ENCODE results near the gene AFF2.

AFF2 gene

DNA sequence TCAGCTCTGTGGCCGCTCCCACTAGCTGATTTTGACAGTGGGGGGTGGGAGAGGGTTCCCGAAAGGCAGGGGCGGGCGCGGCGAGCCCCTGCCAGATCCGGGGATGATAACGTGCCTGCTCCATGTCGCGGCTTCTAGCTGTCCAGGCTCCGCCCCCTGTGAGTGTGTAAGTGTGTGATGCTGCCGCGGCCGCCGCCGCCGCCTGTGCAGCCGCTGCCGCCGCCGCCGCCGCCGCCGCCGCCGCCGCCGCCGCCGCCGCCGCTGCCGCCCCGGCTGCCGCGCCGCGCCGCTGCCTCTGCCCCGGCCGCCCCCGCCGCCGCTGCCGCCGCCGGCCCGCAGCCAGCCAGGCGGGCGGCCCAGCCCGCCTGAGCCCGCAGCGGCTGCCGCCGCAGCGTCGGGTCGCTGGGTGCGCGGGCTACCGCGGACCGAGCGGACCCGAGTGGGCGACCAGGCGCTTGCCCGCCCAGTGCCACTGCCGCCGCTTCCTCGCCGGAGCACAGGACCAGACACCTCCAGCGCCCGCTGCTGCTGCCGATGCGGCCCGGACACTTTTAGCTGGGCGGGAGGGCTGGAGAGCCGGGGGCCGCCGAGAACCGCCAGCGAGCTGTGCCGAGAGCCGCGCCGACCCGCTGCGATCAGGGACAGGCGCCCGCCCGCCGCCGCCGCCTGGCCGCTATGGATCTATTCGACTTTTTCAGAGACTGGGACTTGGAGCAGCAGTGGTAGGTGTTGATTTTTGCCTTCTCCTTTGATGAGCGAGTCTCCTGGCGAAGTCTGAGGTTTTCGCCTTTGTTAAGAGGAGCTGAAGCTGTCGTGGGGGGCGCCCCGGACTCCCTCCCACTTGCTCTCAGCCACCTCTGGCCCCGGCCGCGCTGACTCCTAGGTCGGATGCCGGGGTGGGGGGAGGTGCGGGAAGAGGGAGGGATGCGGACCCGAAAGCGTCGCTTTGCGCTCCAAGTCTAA, at the start of gene AFF2:
Gene AFF2, plus strand, starts transcription at position 195 of the 963 bp plus-strand sequence. Its CDS starts 481 bp downstream, at position 676.
- DNase-seq (ENCODE audit: low read depth) = peak; percentile 28

DNA sequence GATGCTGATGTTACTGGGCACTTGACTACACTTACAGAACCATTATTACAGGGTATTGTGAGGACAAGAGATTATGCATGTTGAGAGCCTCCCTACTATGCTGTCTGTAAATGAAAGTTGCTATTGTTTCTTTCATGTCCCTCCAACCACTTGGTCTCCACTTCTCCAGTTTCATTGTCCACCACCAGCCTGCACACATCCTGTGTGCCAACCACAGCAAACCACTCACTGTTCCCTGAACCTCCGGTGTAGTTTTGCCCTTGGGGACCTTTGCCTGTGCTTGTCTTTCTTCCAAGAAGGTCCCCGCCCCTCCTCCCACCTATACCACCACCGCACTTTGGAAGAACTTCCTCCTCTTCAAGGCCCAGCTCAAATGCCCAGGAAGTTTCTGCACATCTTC, 43.1 kb upstream of the AFF2 start:
- DNase-seq (ENCODE audit: low read depth) = no peak

DNA sequence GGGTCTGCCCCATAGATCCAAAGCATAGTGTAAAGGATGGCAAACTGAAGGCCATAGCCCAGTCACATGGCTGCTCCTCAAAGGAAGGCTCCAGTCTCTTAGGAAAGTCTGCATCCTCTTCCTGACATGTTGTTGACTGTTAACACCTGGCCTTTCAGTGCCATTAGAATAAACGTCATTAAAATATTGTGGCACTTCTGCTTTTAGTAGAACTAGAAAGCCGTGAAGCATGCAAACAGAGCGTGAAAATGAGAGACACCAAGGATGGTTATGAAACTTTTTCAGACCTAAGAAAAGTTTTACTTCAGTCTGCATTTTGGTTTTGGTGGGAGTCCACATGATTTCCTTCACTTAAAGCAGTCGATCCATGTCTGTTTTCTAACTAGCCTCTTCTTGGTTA, 41.1 kb upstream of the AFF2 start:
- no peak for DNase-seq (ENCODE audit: low read depth)

DNA sequence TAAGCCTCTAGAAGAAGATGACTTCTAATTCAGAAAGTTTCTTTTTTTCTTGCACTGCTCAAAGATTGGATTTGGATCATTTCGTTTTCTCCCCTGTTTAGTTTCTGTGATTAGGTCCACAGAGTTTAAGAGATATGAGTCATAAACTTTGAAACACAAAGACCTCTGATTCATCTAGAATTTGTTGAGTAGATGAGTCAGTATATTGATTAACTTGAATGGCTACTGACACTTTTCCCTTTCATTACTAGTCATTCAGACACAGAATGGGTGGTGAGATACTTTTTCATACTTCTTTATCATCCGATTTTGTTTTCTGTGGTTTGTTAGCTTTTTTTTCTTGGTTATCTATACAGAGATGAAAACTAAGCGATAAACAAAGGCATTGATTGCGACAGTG, 34.1 kb upstream of the AFF2 start:
- no peak for DNase-seq (ENCODE audit: low read depth)

- no peak for DNase-seq (ENCODE audit: low read depth)
Observed at GRCh38 chrX:148470324-148470723, 30.1 kb upstream of the AFF2 start.

- DNase-seq (ENCODE audit: low read depth) = no peak
Observed at GRCh38 chrX:148474030-148474429, 26.4 kb upstream of the AFF2 start.

DNA sequence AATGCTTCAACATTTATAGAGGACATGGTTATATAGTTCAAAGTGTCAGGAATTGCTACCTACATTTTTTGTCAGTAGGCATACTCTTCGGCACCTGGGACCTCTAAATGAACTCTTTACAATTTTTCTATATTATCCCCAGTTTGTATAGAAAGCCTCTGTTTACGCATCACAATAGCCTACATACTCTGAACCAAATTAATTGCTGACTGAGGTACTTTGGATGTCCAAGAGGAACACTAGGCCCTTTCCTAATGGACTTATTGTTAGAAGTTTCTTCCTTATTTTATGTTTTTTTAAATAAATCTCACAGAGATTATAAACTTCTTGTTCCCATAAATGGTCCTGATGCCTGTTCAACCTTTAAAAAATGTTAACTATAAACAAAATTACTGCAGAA, 8.4 kb upstream of the AFF2 start:
- DNase-seq (ENCODE audit: low read depth) = no peak

DNA sequence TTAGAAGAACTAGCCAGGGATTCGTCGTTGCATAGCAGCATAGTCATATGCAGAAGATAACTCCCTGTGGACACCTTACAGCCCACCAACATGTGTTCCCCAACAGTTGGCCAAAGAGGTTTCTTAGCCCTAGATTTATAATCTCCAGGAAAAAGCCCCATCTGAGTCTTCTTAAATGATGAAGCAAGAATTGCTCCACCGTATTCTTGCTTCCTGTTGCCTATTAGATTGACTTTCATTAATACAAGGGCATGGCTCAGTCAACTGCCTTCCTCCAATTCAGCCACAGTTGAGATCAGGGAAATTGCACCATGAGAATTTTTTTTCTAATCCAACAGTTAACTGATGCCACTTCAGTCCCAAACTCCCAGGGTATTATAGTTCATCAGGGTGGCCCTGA, 5.2 kb upstream of the AFF2 start:
- no peak for DNase-seq (ENCODE audit: low read depth)

GRCh38 chrX:148498067-148498466, 2.4 kb upstream of the AFF2 start:
- no peak for DNase-seq (ENCODE audit: low read depth)

- DNase-seq (ENCODE audit: low read depth) = no peak
Observed at GRCh38 chrX:148499638-148500422, 587 bp upstream of the AFF2 start.

- no peak for DNase-seq (ENCODE audit: low read depth)
Observed at GRCh38 chrX:148501386-148502066, 1.1 kb downstream of the AFF2 start.

DNA sequence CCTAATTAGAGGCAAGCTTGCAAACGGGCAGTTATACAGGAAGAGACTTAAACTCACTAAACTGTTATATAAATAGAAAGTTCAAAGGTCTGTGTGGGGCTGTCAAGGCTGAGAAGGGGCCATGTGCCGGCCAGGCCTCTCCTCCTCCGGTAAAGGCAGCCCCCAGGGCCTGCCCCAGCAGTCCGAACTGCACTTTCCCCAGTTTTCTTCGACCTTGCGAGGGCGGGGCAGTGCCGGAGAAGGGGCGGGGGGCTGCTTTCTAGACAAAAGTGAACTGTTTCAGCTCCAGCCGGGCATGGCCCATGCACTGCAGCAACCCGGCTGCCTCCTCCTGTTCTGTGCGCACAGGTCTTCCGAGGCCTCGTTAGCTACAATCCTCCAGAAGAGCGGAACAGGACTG, 4.1 kb downstream of the AFF2 start:
- DNase-seq (ENCODE audit: low read depth) = no peak

DNA sequence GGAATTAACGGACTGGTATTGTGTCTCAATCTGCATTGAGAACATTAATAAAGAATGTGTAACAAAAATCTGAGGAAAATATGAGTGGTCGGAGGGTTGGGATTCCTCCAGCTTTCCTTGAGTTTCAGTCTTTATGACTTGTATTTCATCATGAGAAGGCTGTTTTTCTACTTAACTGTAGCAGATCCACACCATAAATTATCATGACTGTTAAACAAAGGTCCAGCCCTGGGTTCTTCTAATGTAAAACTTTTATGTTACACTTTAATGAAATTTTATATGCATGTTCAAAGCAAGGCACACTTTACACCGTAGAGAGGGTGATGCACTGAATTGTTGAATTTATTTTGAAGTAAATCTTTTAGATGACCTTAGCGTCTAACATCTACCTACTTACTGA, 7.0 kb downstream of the AFF2 start:
- DNase-seq (ENCODE audit: low read depth) = no peak

- DNase-seq (ENCODE audit: low read depth) = no peak
Observed at GRCh38 chrX:148512453-148512852, 12.0 kb downstream of the AFF2 start.

GRCh38 chrX:148513661-148514060, 13.2 kb downstream of the AFF2 start:
- no peak for DNase-seq (ENCODE audit: low read depth)

DNA sequence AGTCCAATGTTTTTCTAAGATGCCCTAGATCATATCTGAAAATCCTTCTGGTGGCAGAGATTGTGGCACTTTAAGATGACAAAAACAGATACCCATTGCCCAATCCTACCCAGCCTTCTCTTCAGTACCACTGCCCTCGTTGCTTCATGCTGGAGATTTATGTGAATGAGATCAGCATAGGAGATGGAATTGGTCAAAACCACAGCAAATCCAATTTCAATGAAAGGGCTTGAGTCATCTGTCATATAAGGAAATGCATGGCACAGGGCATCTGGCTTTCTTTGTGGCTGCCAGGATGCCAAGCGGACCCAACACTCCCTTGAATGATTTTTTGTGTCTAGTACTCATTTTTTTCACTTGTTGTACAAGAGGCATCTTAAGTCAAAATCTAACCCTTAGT, 16.8 kb downstream of the AFF2 start:
- no peak for DNase-seq (ENCODE audit: low read depth)

DNA sequence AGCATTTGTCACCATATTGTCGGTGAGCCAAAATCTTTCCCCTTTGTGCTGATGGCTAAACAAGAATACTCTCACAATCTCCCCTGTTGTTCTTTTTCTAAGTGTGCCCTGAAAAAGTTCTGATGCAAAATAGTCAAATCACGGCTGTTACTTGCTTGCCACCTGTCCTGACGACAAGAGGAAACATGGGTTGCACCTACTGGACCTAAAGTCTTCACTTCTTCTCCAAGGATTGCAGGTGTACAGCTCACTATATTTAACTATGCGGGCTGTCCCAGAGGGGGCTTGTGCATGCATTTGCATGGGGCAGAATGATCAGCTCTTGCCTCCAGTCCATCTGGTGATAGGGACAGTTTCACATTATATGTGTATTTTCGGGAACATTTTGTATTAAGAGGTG, 21.6 kb downstream of the AFF2 start:
- no peak for DNase-seq (ENCODE audit: low read depth)

DNA sequence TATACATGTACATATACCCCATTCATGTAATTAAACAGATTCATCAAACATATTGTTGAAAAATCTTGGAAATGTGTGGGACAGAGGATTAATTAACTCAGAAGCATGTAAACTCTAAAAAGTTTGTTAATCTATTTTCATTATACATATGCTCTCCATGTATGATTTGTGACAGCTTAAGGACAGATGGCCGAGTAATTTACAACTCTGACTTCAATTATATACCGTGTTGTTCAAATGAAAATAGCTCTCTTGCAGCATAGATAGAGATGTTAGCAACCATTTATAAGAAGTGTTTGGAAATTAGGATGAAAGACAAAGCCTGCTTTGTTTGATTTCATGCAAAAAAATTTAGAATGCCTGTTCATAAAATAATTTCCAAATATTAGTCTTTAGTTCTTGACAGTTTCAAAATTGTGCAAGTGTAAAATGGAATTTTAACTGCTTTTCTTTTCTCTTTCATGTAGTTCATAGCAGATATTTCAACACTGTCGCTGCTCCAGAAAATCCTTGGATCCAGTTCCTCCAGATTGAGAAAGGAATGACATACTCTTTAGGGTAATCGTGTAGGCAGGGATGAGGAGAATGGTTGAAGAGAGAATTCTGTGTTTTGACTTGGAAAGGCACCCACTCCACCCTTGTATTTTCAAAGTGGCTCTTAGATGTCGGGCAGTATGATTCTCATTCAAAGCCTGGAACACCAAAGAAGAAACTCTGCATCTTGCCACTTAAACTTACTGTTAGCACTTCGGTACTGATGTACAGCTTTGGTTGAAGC, 23.1 kb downstream of the AFF2 start:
- no peak for DNase-seq (ENCODE audit: low read depth)

- DNase-seq (ENCODE audit: low read depth) = no peak
Observed at GRCh38 chrX:148530464-148531077, 30.2 kb downstream of the AFF2 start.

GRCh38 chrX:148534291-148534690, 33.9 kb downstream of the AFF2 start:
- no peak for DNase-seq (ENCODE audit: low read depth)

DNA sequence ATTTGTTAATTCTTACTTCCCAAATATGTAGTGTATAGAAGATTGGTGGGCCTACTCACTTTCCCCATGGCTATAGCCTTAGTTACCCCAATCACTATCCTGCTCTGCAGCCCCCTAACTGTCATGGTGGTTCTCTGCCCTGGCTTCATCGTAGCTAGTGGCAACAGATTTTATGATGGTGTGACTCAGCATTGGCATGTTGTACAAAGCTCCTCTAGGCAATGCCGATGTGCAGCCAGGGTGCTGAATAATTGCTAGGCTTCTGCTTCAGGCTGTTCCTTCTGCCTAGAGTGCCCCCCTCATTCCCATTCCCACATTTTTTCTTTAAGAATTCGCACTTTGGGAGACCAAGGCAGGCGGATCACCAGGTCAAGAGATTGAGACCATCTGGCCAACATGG, 35.2 kb downstream of the AFF2 start:
- no peak for DNase-seq (ENCODE audit: low read depth)
